Mesendoderm (in vitro differentiated cells): ENCODE results near the gene ALKBH7. TPM values are rescaled to one million over a fixed set of nuclear protein-coding genes. Genes with fewer than 3 reads are reported as not detected.

Source experiments
- small RNA-seq: library from polyadenylated mRNA; stranded (forward); fragments of <200 nt; extraction: miRNeasy Mini kit (QIAGEN cat#:217004); gene quantifications from one replicate; pipeline ENCODE3, GENCODE V24; 2013; ENCODE audit not compliant: insufficient read depth

The ALKBH7 gene

Small RNA genes lying within 50 kb of the gene (small RNA-seq; reads per million reads assigned to genes)
- gene MIR6790 (not detected), gene MIR6885 (not detected)
